Stomach (tissue), 9 donors: Measurements from ENCODE around the gene SLC28A1. TPM values are rescaled to one million over a fixed set of nuclear protein-coding genes. Genes with fewer than 3 reads are reported as not detected.
"Not testable (repeated sequence)": the region's sequence is repeated elsewhere in the genome, so short reads cannot be mapped to it uniquely, and the experiment has no call there.

ENCODE experiments used
- DNase-seq, 2 donors: peaks; one replicate each; pipeline versions ENCODE4 v3.0.0 to v3.0.0-alpha.2; 2013 to 2019
- H3K27ac ChIP-seq, 5 donors: fragments of 200-600 bp in 4 of 5; sonication (generic) in 4 of 5; one replicate each; pipeline ENCODE4 v1.5.1; 2013 to 2019; ENCODE audit warnings: mild to moderate bottlenecking in 1 of 5, moderate library complexity in 1 of 5
- H3K27me3 ChIP-seq, 3 donors: fragments of 200-600 bp; sonication (generic); one replicate each; pipeline ENCODE4 v1.5.1; 2017 to 2019; ENCODE audit warnings: mixed run types in 1 of 3
- H3K36me3 ChIP-seq, 4 donors: fragments of 200-600 bp; sonication (generic); 1 replicate in 3 of 4; 2 replicates in 1 of 4; pipeline ENCODE4 v1.5.1; 2016 to 2019
- H3K4me1 ChIP-seq, 4 donors: fragments of 200-600 bp; sonication (generic); one replicate each; pipeline ENCODE4 v1.5.1; 2016 to 2019
- H3K4me3 ChIP-seq, 4 donors: fragments of 200-600 bp; sonication (generic) in 3 of 4; one replicate each; pipeline ENCODE4 v1.5.1; 2016 to 2019; ENCODE audit warnings: mild to moderate bottlenecking in 1 of 4
- H3K9me3 ChIP-seq, 4 donors: fragments of 200-600 bp; sonication (generic); one replicate each; pipeline ENCODE4 v1.5.1; 2016 to 2019
- EP300 ChIP-seq: sonication (generic); formaldehyde crosslinking; IDR thresholded peaks from one replicate; pipeline ENCODE4 v1.6.1; 2017; ENCODE audit warnings: antibody characterized with exemption
- POLR2A ChIP-seq, 4 donors: fragments of 450-650 bp; IDR thresholded peaks; one replicate each; pipeline ENCODE4 v1.6.1; 2016; ENCODE audit warnings: antibody characterized with exemption in 4 of 4, control low read depth in 2 of 4, mild to moderate bottlenecking in 1 of 4, moderate library complexity in 1 of 4
- POLR2AphosphoS5 ChIP-seq, 3 donors: sonication (generic); formaldehyde crosslinking; IDR thresholded peaks; one replicate each; pipeline ENCODE4 v1.6.1; 2016; ENCODE audit warnings: antibody characterized with exemption in 3 of 3
- WGBS, 5 donors: extraction: QIAGEN DNeasy Blood & Tissue Kit in 3 of 5; methylation state at CpG; one replicate each; pipeline versions ENCODE4 v1.1.5 to v1.1.7; 2013 to 2018; 5-methylcytosine and 5-hydroxymethylcytosine counted together
- intact Hi-C: fragments of 100-400 bp; cut with DNase I; formaldehyde crosslinking; loops from one replicate; pipeline ENCODE4 v1.15.1; 2023; ENCODE audit warnings: low total_unique reads
- polyA plus RNA-seq, 3 donors: library from polyadenylated mRNA; stranded (reverse); fragments of 200-250 nt; gene quantifications; one replicate each; pipeline ENCODE4 v1.2.3, GENCODE V29; 2013
- total RNA-seq, 5 donors: library from RNA; depleted of rRNA; stranded (reverse); fragments of >200 nt; gene quantifications; one replicate each; pipeline versions ENCODE4 v1.1.0 to v1.2.3, GENCODE V29; 2014 to 2016
- TF ChIP-seq, protein P1 (sequence below), 7 experiments: fragments of 450-650 bp in 4 of 7; fragments of 200-600 bp in 3 of 7; sonication (generic) in 3 of 7; IDR thresholded peaks; one replicate each; pipeline ENCODE4 v1.5.1; 2016 to 2019; ENCODE audit warnings: antibody characterized with exemption in 7 of 7, control low read depth in 2 of 7, mild to moderate bottlenecking in 1 of 7
- donor health status: healthy with polysubstance abuse.
- donor health status: Bipolar disorder and iron deficiency.
- donor health status: healthy.

Gene SLC28A1
- total and polyA plus RNA-seq, 8 donors = 0.92 TPM; not detected in 7

DNA sequence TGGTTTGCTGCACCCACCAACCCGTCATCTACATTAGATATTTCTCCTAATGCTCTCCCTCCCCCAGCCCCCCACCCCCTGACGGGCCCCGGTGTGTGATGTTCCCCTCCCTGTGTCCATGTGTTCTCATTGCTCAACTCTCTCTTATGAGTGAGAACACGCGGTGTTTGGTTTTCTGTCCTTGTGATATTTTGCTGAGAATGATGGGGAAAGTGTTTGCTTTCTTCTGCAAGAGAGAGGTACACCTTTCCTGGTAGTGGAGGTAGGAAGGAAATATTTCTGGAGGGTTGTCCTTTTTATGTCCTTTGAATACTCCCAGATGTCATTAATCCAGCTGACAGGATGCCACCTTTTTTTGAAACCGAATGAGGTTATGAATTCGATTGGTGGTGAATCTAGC, 10.5 kb upstream of the SLC28A1 start:
- Histone ChIP-seq H3K36me3 (peaks cover 0 to 13% (median 5%) of the 10 kb centered on the region in 4 donors), H3K9me3 (no peaks in the 10 kb centered on the region), H3K4me3 (no peak overlapping the region), H3K27ac (no peak overlapping the region), H3K4me1 (peaks cover 0 to 12% (median 5%) of the 10 kb centered on the region in 4 donors), H3K27me3 (no peaks in the 10 kb centered on the region)
- no peak for DNase-seq
- TF ChIP-seq, protein P1, sequence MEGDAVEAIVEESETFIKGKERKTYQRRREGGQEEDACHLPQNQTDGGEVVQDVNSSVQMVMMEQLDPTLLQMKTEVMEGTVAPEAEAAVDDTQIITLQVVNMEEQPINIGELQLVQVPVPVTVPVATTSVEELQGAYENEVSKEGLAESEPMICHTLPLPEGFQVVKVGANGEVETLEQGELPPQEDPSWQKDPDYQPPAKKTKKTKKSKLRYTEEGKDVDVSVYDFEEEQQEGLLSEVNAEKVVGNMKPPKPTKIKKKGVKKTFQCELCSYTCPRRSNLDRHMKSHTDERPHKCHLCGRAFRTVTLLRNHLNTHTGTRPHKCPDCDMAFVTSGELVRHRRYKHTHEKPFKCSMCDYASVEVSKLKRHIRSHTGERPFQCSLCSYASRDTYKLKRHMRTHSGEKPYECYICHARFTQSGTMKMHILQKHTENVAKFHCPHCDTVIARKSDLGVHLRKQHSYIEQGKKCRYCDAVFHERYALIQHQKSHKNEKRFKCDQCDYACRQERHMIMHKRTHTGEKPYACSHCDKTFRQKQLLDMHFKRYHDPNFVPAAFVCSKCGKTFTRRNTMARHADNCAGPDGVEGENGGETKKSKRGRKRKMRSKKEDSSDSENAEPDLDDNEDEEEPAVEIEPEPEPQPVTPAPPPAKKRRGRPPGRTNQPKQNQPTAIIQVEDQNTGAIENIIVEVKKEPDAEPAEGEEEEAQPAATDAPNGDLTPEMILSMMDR (IDR thresholded peaks at IDR 0.05) = no peak
- TF ChIP-seq POLR2A (IDR thresholded peaks at IDR 0.05) (no peak), POLR2AphosphoS5 (IDR thresholded peaks at IDR 0.05) (no peak), EP300 (no peak)
- 35 to 53% (median 47%) methylated on average over 7 of the region's 7 CpGs for WGBS, 5 donors
- intact Hi-C loops = no loop called here

DNA sequence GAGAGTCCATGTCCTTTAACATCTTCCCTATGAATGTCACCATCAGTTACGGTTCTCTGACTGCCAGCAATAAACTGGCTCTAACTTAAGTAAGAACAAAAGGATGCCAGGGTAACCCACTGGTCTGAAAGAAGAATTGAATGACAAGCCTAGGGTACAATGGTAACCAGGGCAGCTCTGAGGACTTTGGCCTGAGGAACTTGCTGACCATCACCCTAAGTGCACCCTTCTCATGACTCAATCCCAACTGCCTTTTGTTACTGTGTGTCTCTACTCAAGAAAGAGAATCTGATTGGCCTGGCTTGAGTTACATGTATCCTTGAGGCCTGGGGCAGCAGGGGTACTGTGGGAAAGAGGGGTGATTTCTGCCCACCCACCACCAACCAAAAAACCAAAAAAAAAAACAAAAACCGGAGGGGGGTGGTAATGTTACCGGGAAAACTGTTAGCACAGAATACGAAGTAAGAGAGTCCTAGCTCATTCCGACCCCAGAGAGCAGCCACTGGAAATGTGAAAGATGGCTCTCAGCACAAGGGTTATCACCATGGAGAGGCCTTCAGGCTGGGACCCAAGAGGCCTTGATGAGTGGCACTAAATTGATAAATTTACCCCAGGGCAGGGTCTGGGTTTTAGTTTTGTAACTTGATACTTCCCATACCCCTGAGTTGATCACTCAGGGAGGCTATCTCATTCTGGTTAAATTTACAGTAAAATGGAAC, 9.3 kb upstream of the SLC28A1 start:
- DNase-seq = no peak

DNA sequence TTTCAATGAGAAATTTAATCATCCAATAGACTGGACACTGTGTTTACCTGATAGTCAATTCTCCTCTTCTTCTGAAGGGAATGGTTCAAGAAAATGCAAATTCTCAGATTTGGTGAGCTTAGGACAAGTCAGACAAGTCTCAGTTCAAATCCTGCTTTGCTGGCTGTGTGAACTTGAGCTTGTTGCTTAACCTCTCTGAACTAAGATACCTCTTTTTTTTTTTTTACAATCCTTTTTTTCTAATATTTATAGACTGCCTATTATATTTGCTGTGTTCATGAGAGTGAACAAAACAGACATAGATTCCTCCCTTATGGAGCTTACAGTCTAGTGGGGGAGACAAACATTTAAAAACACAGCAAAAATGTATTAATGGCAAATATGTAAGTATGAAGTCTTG, 8.2 kb upstream of the SLC28A1 start:
- TF ChIP-seq POLR2A (IDR thresholded peaks at IDR 0.05) (no peak), EP300 (no peak)
- H3K27me3 ChIP-seq = no peaks in the 10 kb centered on the region
- no peaks in the 10 kb centered on the region for H3K36me3 ChIP-seq
- H3K4me1 ChIP-seq = peaks cover 0 to 12% (median 5%) of the 10 kb centered on the region in 4 donors
- DNase-seq = no peak
- H3K27ac ChIP-seq = no peak overlapping the region
- no peaks in the 10 kb centered on the region for H3K9me3 ChIP-seq
- H3K4me3 ChIP-seq = no peak overlapping the region
- intact Hi-C loops = no loop called here

More for the DNA sequence above, 9.3 kb upstream of the SLC28A1 start:
- 82 to 87% (median 85%) methylated on average over 5 of the region's 5 CpGs for WGBS, 5 donors
- peaks cover 0 to 12% (median 5%) of the 10 kb centered on the region in 4 donors for H3K4me1 ChIP-seq
- no peak overlapping the region for H3K4me3 ChIP-seq
- H3K27ac ChIP-seq = no peak overlapping the region
- H3K9me3 ChIP-seq = no peaks in the 10 kb centered on the region
- TF ChIP-seq POLR2AphosphoS5 (IDR thresholded peaks at IDR 0.05) (no peak), POLR2A (IDR thresholded peaks at IDR 0.05) (no peak), EP300 (no peak)
- TF ChIP-seq, protein P1 (IDR thresholded peaks at IDR 0.05) = no peak
- intact Hi-C loops = no loop called here
- H3K36me3 ChIP-seq = peaks cover 0 to 1% (median 0%) of the 10 kb centered on the region in 4 donors
- no peaks in the 10 kb centered on the region for H3K27me3 ChIP-seq

DNA sequence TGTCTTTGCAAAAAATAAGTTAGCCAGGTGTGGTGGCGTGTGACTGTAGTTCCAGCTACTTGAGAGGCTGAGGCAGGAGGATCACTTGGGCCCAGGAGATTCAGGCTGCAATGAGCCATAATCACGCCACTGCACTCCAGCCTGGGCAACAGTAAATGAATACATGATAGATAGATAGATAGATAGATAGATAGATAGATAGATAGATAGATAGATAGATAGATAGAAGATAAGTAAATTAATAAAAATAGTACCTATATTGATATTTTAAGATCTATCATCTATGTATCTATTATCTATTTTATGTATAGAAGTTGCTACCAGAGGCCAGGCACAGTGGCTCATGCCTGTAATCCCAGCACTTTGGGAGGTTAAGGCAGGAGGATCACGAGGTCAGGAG, 6.8 kb upstream of the SLC28A1 start:
- H3K36me3 ChIP-seq, intact Hi-C loops, H3K27me3 ChIP-seq, H3K4me3 ChIP-seq, DNase-seq, H3K27ac ChIP-seq, H3K9me3 ChIP-seq: not testable (repeated sequence)
- 89 to 97% (median 92%) methylated on average over 3 of the region's 3 CpGs for WGBS, 5 donors
- H3K4me1 ChIP-seq = peaks cover 0 to 11% (median 4%) of the 10 kb centered on the region in 4 donors

DNA sequence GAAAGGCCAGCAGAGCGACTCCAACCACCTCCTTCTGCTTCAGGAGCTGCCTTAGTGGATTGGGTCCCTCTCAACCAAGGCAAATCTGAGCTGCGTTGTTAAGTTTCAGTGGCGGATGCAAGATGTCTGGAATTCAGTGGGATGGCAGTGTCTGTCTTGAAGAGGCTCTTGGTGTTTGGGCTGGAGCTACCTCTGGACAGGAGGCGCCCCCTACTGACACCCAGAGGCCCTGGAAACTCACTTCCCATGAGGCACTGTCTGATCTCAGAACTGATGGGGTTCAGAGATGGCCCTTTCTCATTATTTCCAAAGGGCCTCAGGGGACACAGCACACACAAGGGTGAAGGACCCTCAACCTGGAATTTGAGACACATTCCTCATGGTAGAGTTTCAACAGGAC, 6.0 kb upstream of the SLC28A1 start:
- TF ChIP-seq EP300 = no peak
- TF ChIP-seq, protein P1 (IDR thresholded peaks at IDR 0.05) = peak in 5 of 7 experiments; percentile 41 to 71 (median 54)
- WGBS, 5 donors = 24 to 49% (median 41%) methylated on average over 4 of the region's 4 CpGs
- H3K27ac ChIP-seq = no peak overlapping the region
- H3K4me3 ChIP-seq = no peak overlapping the region
- no peaks in the 10 kb centered on the region for H3K27me3 ChIP-seq
- intact Hi-C loops = no loop called here
- no peaks in the 10 kb centered on the region for H3K9me3 ChIP-seq
- DNase-seq = peak; percentile 79
- H3K36me3 ChIP-seq = no peaks in the 10 kb centered on the region
- peaks cover 0 to 11% (median 1%) of the 10 kb centered on the region in 4 donors for H3K4me1 ChIP-seq
